Gastroesophageal sphincter (tissue), 3 donors: Measurements from ENCODE around the gene ANKS1B.

Experiments used
- CTCF ChIP-seq, 4 experiments: fragments of 200-600 bp in 2 of 4; fragments of 450-650 bp in 2 of 4; sonication (generic) in 1 of 4; IDR thresholded peaks; one replicate each; pipeline ENCODE4 v1.5.1; 2017 to 2019; ENCODE audit warnings: antibody characterized with exemption in 4 of 4, mild to moderate bottlenecking in 2 of 4, moderate library complexity in 2 of 4
- POLR2A ChIP-seq, 2 donors: fragments of 450-650 bp; IDR thresholded peaks; one replicate each; pipeline ENCODE4 v1.6.1; 2017; ENCODE audit warnings: antibody characterized with exemption in 2 of 2, mild to moderate bottlenecking in 2 of 2, moderate library complexity in 1 of 2

GRCh38 chr12:99146730-99147129 is 838.0 kb downstream of the ANKS1B start:
- TF ChIP-seq POLR2A (IDR thresholded peaks at IDR 0.05) (no peak), CTCF (IDR thresholded peaks at IDR 0.05) (no peak)
